Activated CD8-positive, alpha-beta memory T cell treated with anti-CD3 and anti-CD28 coated beads, Interleukin-2, amount 10 ng/mL, durations not matched to agents 7 days and 5 days (primary cell): ENCODE results near the gene PSMD10. TPM values are rescaled to one million over a fixed set of nuclear protein-coding genes. Genes with fewer than 3 reads are reported as not detected.

Source experiments
- ATAC-seq: fragments of 150-1000 bp; cut with Tn5 transposase; one replicate; pipeline ENCODE4 v1.10.0; 2021; ENCODE audit warnings: moderate library complexity
- CTCF ChIA-PET: fragments of 350-600 bp; sonication (Branson Sonifier 250); formaldehyde crosslinking; loops from one replicate; lab custom pipeline; 2021; ENCODE audit warnings: antibody characterized with exemption; lab: Charles Lee
- DNase-seq: peaks from one replicate; pipeline ENCODE4 v3.0.0-alpha.2; 2020
- H3K27ac Mint-ChIP-seq: one replicate; pipeline ENCODE4 v1.8.0; 2021; ENCODE audit warnings: mild to moderate bottlenecking, mixed read lengths
- H3K27me3 Mint-ChIP-seq: one replicate; pipeline ENCODE4 v1.8.0; 2021; ENCODE audit warnings: mixed read lengths
- H3K36me3 Mint-ChIP-seq: one replicate; pipeline ENCODE4 v1.8.0; 2021; ENCODE audit warnings: mild to moderate bottlenecking, mixed read lengths
- H3K4me1 Mint-ChIP-seq: one replicate; pipeline ENCODE4 v1.8.0; 2021; ENCODE audit warnings: mixed read lengths
- H3K4me3 Mint-ChIP-seq: one replicate; pipeline ENCODE4 v1.8.0; 2021; ENCODE audit warnings: mild to moderate bottlenecking, moderate library complexity, mixed read lengths
- H3K9me3 Mint-ChIP-seq: one replicate; pipeline ENCODE4 v1.8.0; 2022; ENCODE audit warnings: low read depth, mixed read lengths
- total RNA-seq, 2 experiments: library from RNA; stranded (reverse); gene quantifications; one replicate each; pipeline ENCODE4 v1.2.3, GENCODE V29; 2021

Gene PSMD10
- total RNA-seq, 2 experiments from 2014 or later, result 29.9 to 31.1 TPM

DNA sequence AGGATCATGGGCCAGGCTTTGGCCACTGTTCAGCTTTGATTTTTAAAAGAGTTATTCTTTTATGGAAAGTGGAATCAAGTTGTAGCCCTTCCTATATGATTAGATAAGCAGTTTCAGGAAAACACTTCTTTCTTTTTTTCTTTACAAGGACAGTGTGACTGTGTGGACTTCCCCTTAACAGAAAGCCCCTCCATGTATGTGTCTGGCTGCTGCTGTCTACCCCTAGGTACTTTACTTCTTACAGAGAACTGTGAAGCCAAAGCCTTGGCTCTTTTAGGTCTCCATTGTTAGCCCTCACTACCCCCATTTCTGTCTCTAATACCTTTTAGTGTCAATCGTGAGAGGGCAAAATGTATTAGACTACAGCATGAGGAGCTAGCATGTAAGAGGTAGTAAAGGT, 27.3 kb downstream of the PSMD10 start:
- no peaks in the 10 kb centered on the region for H3K27me3 Mint-ChIP-seq
- CTCF ChIA-PET, result no interaction called here
- H3K4me1 Mint-ChIP-seq, result no peaks in the 10 kb centered on the region
- DNase-seq (no peak), ATAC-seq (no peak)
- no peak overlapping the region for H3K27ac Mint-ChIP-seq
- H3K36me3 Mint-ChIP-seq, result no peaks in the 10 kb centered on the region
- no peaks in the 10 kb centered on the region for H3K9me3 Mint-ChIP-seq
- H3K4me3 Mint-ChIP-seq, result no peak overlapping the region

DNA sequence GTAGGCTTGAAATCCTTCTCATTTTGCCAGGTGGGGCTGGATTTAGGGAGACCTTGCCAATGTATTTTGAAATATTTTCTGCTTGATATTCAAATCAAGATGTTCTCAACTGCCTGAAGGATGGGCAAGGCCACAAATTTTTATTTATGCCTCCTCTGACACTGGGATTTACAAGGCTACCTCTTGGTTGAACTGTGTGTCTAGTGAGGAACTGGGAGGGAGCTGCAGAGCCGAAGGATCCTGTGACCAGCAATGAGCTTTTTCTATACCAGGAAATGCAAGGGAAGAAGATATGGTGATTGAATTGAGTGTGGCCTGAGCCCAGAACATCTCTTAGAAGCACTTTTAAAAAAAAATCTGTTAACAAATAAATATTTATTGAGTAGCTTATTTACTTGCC, 31.5 kb downstream of the PSMD10 start:
- no peaks in the 10 kb centered on the region for H3K9me3 Mint-ChIP-seq
- H3K27ac Mint-ChIP-seq, result no peak overlapping the region
- no peaks in the 10 kb centered on the region for H3K36me3 Mint-ChIP-seq
- H3K4me3 Mint-ChIP-seq, result no peak overlapping the region
- CTCF ChIA-PET, result no interaction called here
- H3K4me1 Mint-ChIP-seq, result no peaks in the 10 kb centered on the region
- H3K27me3 Mint-ChIP-seq, result peaks cover 8% of the 10 kb centered on the region
- DNase-seq (no peak), ATAC-seq (no peak)

DNA sequence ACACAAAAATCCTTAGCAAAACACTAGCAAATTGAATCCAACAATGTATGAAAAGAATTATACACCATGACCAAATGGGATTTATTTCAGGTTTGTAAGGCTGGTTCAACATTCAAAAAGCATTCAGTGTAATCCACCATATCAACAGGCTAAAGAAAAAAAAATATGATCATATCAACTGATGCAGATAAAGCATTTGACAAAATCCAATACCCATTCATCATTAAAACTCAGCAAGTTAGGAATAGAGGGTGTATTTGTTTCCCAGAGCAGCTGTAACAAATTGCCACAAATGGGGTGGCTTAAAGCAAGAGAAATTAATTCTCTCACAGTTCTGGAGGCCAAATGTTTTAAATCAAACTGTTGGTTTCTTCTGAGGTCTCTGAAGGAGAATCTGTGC, 35.8 kb downstream of the PSMD10 start:
- Mint-ChIP-seq H3K27ac (no peak overlapping the region), H3K36me3 (no peaks in the 10 kb centered on the region), H3K4me3 (no peak overlapping the region), H3K9me3 (no peaks in the 10 kb centered on the region), H3K27me3 (peaks cover 8% of the 10 kb centered on the region), H3K4me1 (peaks cover 3% of the 10 kb centered on the region)
- CTCF ChIA-PET, result no interaction called here
- DNase-seq (no peak), ATAC-seq (no peak)

DNA sequence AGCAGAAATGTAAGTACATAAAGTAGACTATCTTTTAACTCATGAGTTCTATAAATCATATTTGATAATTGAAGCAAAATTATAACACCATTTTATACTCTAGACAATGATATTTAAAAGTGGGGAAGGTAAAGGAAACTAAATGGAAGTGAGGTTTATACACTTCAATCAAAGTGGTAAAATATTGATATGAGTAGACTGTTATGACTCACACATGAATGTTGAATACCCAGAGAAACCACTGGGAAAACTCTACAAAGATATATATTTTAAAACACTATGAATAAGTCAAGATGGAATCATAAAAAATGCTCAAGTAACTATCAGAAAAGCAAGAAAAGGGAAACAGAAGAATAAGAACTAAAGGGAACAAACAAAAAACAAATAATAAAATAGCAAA, 38.1 kb downstream of the PSMD10 start:
- Mint-ChIP-seq H3K27me3 (peaks cover 8% of the 10 kb centered on the region), H3K27ac (no peak overlapping the region), H3K36me3 (no peaks in the 10 kb centered on the region), H3K4me3 (no peak overlapping the region), H3K9me3 (no peaks in the 10 kb centered on the region), H3K4me1 (peaks cover 3% of the 10 kb centered on the region)
- CTCF ChIA-PET, result no interaction called here
- ATAC-seq (no peak), DNase-seq (no peak)

DNA sequence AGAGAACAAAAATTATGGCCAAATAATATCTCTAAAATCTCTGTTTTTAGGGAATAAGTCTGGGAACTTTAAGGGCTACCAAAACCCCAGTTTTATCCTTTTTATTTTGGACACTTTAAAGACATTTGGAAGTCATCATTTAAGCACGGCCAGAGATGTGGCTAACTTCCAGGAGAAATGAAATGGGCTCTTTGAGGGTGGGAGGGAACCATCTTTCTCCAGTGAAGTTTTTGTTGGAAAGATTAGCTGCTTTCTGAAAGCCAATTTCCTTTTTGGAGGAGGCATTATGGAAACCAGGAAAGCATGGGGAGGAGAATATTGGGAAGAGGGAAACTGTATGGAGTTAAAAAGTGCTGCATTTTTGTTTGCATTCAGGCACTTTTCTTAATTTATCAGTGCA, 41.7 kb downstream of the PSMD10 start:
- ATAC-seq, result no peak
- H3K4me3 Mint-ChIP-seq, result no peak overlapping the region
- H3K4me1 Mint-ChIP-seq, result peaks cover 3% of the 10 kb centered on the region
- no peak for DNase-seq
- H3K27me3 Mint-ChIP-seq, result no peaks in the 10 kb centered on the region
- no peaks in the 10 kb centered on the region for H3K9me3 Mint-ChIP-seq
- no peak overlapping the region for H3K27ac Mint-ChIP-seq
- CTCF ChIA-PET, result no interaction called here
- no peaks in the 10 kb centered on the region for H3K36me3 Mint-ChIP-seq

DNA sequence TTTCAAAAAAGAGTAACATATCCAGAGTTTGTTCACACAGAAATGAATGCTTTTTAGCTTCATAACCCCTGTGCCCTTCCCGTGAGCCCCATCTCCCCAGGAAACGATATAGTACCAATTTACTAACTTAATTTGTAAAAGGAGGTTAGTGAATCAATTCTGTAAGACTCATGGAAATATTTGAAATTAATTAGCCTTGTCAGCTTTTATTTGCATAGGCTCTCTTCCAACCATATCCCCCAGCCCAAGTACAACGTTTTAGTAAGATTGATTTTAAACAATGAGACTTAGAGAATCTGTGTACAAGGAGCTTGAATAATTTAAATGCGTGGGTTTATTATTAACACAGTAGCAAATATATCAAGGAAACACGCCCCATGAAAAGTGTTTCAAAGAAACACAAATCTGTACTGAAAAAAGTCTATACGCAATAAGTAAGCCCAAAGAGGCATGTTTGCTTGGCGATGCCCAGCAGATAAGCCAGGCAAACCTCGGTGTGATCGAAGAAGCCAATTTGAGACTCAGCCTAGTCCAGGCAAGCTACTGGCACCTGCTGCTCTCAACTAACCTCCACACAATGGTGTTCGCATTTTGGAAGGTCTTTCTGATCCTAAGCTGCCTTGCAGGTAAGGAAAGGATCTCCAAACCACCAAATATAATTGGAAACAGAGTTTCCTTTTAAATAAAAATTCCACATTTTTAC, 46.6 kb downstream of the PSMD10 start, which contains the start of gene VSIG1:
VSIG1 (plus strand) TSS at position 512 of the 703 bp plus-strand sequence; CDS start at position 578, 66 bp downstream.
- no peaks in the 10 kb centered on the region for H3K4me1 Mint-ChIP-seq
- no peaks in the 10 kb centered on the region for H3K36me3 Mint-ChIP-seq
- ATAC-seq (no peak), DNase-seq (no peak)
- CTCF ChIA-PET, result no interaction called here
- no peaks in the 10 kb centered on the region for H3K9me3 Mint-ChIP-seq
- no peak within 1 kb of the TSS for H3K27ac Mint-ChIP-seq
- H3K4me3 Mint-ChIP-seq, result no peak within 1 kb of the TSS
- H3K27me3 Mint-ChIP-seq, result no peaks in the 10 kb centered on the region

DNA sequence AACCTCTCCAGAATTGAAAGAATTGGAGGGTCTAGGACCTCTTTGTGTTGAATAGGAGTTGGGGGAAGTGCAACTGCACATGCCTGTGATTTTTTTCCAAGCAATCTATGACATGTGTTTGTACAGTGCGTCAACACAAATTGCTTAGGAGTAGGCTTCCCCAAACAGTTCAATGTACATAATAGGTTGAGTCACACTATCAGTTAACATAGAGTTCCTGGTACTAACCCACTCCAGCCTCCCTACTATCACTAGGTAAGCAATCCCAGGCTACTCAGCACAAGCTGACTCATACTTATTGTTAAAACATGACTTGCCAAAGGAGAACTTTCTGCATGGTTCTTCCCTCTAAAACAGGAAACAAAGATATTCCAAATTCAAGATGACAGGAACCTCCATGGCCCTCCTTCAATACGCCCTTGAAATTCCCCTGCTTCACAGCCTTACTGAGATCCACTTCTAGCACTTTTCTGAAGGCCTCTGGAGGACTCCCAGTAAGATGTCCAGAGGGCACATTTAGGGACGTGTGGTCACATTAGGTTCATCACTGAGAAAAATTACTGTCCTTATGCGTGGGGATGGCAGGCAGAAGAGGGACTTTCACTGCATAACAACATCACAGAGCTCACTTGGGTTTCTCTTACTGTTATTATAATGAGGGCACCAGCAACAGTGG, 54.9 kb downstream of the PSMD10 start:
- Mint-ChIP-seq H3K27ac (no peak overlapping the region), H3K27me3 (no peaks in the 10 kb centered on the region), H3K4me1 (peaks cover 2% of the 10 kb centered on the region), H3K4me3 (no peak overlapping the region), H3K9me3 (no peaks in the 10 kb centered on the region), H3K36me3 (no peaks in the 10 kb centered on the region)
- CTCF ChIA-PET, result no interaction called here
- DNase-seq (no peak), ATAC-seq (no peak)

DNA sequence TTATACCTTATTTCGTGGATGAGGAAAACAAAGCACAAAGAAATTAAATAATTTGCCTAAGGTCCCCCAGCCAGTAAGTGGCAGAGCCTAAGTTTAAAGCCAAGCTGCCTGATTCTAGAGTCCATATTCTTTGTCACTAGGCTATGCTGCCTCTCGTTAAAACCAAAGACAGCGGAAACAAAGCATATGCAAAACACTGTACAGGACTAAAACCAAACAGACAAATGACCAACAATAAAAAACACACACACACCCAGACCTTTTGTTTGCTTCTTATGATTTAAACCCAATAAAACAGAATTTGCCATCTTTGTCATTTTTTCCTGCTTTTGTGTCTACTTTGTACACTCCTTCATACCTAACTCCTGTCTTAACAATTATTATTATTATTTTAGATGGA, 56.6 kb downstream of the PSMD10 start:
- peaks cover 5% of the 10 kb centered on the region for H3K4me1 Mint-ChIP-seq
- H3K27me3 Mint-ChIP-seq, result no peaks in the 10 kb centered on the region
- H3K9me3 Mint-ChIP-seq, result no peaks in the 10 kb centered on the region
- CTCF ChIA-PET, result no interaction called here
- H3K4me3 Mint-ChIP-seq, result no peak overlapping the region
- no peaks in the 10 kb centered on the region for H3K36me3 Mint-ChIP-seq
- DNase-seq, result no peak
- ATAC-seq, result no peak
- H3K27ac Mint-ChIP-seq, result no peak overlapping the region

Other genes starting within 250 kb of the PSMD10 start
- not detected for gene TEX13B, start 109.2 kb downstream of the PSMD10 start, total RNA-seq
- gene VSIG1, start 46.5 kb downstream of the PSMD10 start, total RNA-seq, result under 1 TPM in 1 of 2 experiments, not detected in 1; 0.64 TPM
- gene ATG4A, start 236 bp upstream of the PSMD10 start, total RNA-seq, result 10 to 100 TPM in 1 of 2 experiments, 1 to 10 TPM in 1; 9.9 to 13.0 TPM